Mesenchymal stem cell (in vitro differentiated cells and primary cell): ENCODE results near the gene RAD51B.

Experiments
- DNase-seq: peaks from one replicate; pipeline ENCODE4 v3.0.0-alpha.2; 2013
- H2AFZ ChIP-seq: one replicate; pipeline ENCODE4 v1.6.1; 2013; ENCODE audit warnings: low read depth, mild to moderate bottlenecking, control low read depth, inconsistent platforms, low read length, moderate library complexity
- H2AK5ac ChIP-seq: 2 replicates; pipeline ENCODE4 v1.6.1; 2013; ENCODE audit warnings: low read length, moderate library complexity, mild to moderate bottlenecking, inconsistent platforms; ENCODE audit not compliant: severe bottlenecking
- H2BK120ac ChIP-seq: one replicate; pipeline ENCODE4 v1.6.1; 2013; ENCODE audit warnings: low read depth, mild to moderate bottlenecking, inconsistent platforms, low read length, moderate library complexity
- H2BK12ac ChIP-seq, 2 experiments: one replicate each; pipeline ENCODE4 v1.6.1; 2013; ENCODE audit warnings: inconsistent platforms in 2 of 2, low read length in 2 of 2, mild to moderate bottlenecking in 2 of 2, moderate library complexity in 2 of 2, control low read depth in 1 of 2
- H2BK15ac ChIP-seq: one replicate; pipeline ENCODE4 v1.6.1; 2013; ENCODE audit warnings: mild to moderate bottlenecking, low read depth, inconsistent platforms; ENCODE audit not compliant: poor library complexity, severe bottlenecking
- H2BK5ac ChIP-seq: 2 replicates; pipeline ENCODE4 v1.6.1; 2013; ENCODE audit warnings: low read depth, mild to moderate bottlenecking, low read length, control low read depth, inconsistent platforms; ENCODE audit not compliant: poor library complexity, severe bottlenecking
- H3K14ac ChIP-seq, 2 experiments: one replicate each; pipeline ENCODE4 v1.6.1; 2013; ENCODE audit warnings: inconsistent platforms in 2 of 2, low read length in 2 of 2, control low read depth in 1 of 2, mild to moderate bottlenecking in 1 of 2, moderate library complexity in 1 of 2
- H3K18ac ChIP-seq, 2 experiments: one replicate each; pipeline ENCODE4 v1.6.1; 2013; ENCODE audit warnings: inconsistent platforms in 2 of 2, low read length in 2 of 2, control low read depth in 1 of 2, low read depth in 1 of 2, mild to moderate bottlenecking in 1 of 2
- H3K23ac ChIP-seq, 2 experiments: one replicate each; pipeline ENCODE4 v1.6.1; 2013; ENCODE audit warnings: inconsistent platforms in 2 of 2, low read length in 2 of 2, mild to moderate bottlenecking in 2 of 2, moderate library complexity in 2 of 2, control low read depth in 1 of 2
- H3K27ac ChIP-seq: 2 replicates; pipeline ENCODE4 v1.5.1; 2013; ENCODE audit warnings: mild to moderate bottlenecking, moderate library complexity, low read length, control low read depth, inconsistent platforms; ENCODE audit not compliant: poor library complexity, severe bottlenecking
- H3K27me3 ChIP-seq, 2 experiments: 2 replicates each; pipeline versions ENCODE4 v1.6.1 to v1.7.0; 2013; ENCODE audit warnings: low read length in 2 of 2, mild to moderate bottlenecking in 2 of 2, moderate library complexity in 2 of 2, control low read depth in 1 of 2, inconsistent platforms in 1 of 2; ENCODE audit not compliant: control insufficient read depth in 1 of 2, insufficient read depth in 1 of 2
- H3K36me3 ChIP-seq, 2 experiments: 2 replicates each; pipeline versions ENCODE4 v1.6.1 to v1.7.0; 2013; ENCODE audit warnings: low read length in 2 of 2, control low read depth in 1 of 2, inconsistent platforms in 1 of 2, low read depth in 1 of 2, mild to moderate bottlenecking in 1 of 2; ENCODE audit not compliant: insufficient read depth in 2 of 2, control insufficient read depth in 1 of 2
- H3K4ac ChIP-seq, 2 experiments: one replicate each; pipeline ENCODE4 v1.6.1; 2013; ENCODE audit warnings: inconsistent platforms in 2 of 2, low read length in 2 of 2, mild to moderate bottlenecking in 2 of 2, moderate library complexity in 2 of 2, control low read depth in 1 of 2, low read depth in 1 of 2
- H3K4me1 ChIP-seq: 2 replicates; pipeline ENCODE4 v1.6.1; 2013; ENCODE audit warnings: low read depth, low read length, control low read depth; ENCODE audit not compliant: control insufficient read depth, insufficient read depth
- H3K4me2 ChIP-seq: 2 replicates; pipeline ENCODE4 v1.6.1; 2013; ENCODE audit warnings: low read length, mild to moderate bottlenecking, inconsistent platforms; ENCODE audit not compliant: poor library complexity, severe bottlenecking
- H3K4me3 ChIP-seq, 2 experiments: 2 replicates each; pipeline versions ENCODE4 v1.5.1 to v1.7.0; 2013; ENCODE audit warnings: low read length in 2 of 2, mild to moderate bottlenecking in 2 of 2, control low read depth in 1 of 2, low read depth in 1 of 2; ENCODE audit not compliant: insufficient read depth in 1 of 2
- H3K79me1 ChIP-seq: replicated peaks from 2 replicates; pipeline ENCODE4 v1.6.1; 2013; ENCODE audit warnings: mild to moderate bottlenecking, control low read depth, low read length, inconsistent platforms; ENCODE audit not compliant: poor library complexity, severe bottlenecking
- H3K9ac ChIP-seq: 2 replicates; pipeline ENCODE4 v1.7.0; 2013; ENCODE audit warnings: mild to moderate bottlenecking, low read length, moderate library complexity
- H3K9me3 ChIP-seq: 2 replicates; pipeline ENCODE4 v1.7.0; 2013; ENCODE audit warnings: mild to moderate bottlenecking, low read length; ENCODE audit not compliant: control insufficient read depth
- H4K8ac ChIP-seq: one replicate; pipeline ENCODE4 v1.6.1; 2013; ENCODE audit warnings: inconsistent platforms, mild to moderate bottlenecking, low read length, moderate library complexity
- H4K91ac ChIP-seq: one replicate; pipeline ENCODE4 v1.6.1; 2013; ENCODE audit warnings: mild to moderate bottlenecking, low read length, inconsistent platforms
- WGBS: methylation state at CpG from one replicate; pipeline ENCODE4 v1.1.7; 2013; ENCODE audit warnings: mixed read lengths; 5-methylcytosine and 5-hydroxymethylcytosine counted together

RAD51B gene

GRCh38 chr14:68231898-68232297, 412.3 kb downstream of the RAD51B start:
- H3K18ac ChIP-seq = no peak overlapping the region
- no peak overlapping the region for H2BK15ac ChIP-seq
- H3K36me3 ChIP-seq = no peaks in the 10 kb centered on the region
- H3K23ac ChIP-seq = no peak overlapping the region
- H3K14ac ChIP-seq = no peak overlapping the region
- no peak overlapping the region for H2BK120ac ChIP-seq
- no peak overlapping the region for H2AK5ac ChIP-seq
- peaks cover 3% of the 10 kb centered on the region for H3K4me1 ChIP-seq
- H3K4me2 ChIP-seq = no peak overlapping the region
- H2BK12ac ChIP-seq = no peak overlapping the region
- H2BK5ac ChIP-seq = peak overlapping the region; percentile 47
- H4K8ac ChIP-seq = no peak overlapping the region
- WGBS = no CpG with 5 or more reads among the region's 1 CpG
- peak overlapping the region in 1 of 2 experiments; percentile 25 for H3K4me3 ChIP-seq
- H3K79me1 ChIP-seq = peaks cover 3% of the 10 kb centered on the region
- H3K4ac ChIP-seq = no peak overlapping the region
- no peak overlapping the region for H2AFZ ChIP-seq
- peak overlapping the region; percentile 73 for H3K9ac ChIP-seq
- no peak overlapping the region for H4K91ac ChIP-seq
- H3K27ac ChIP-seq = peak overlapping the region; percentile 89
- H3K9me3 ChIP-seq = no peaks in the 10 kb centered on the region
- no peaks in the 10 kb centered on the region for H3K27me3 ChIP-seq
- DNase-seq = peak; percentile 61

GRCh38 chr14:68232300-68233055, 412.9 kb downstream of the RAD51B start:
- Histone ChIP-seq H4K91ac (no peak overlapping the region), H2BK12ac (peak overlapping the region in 1 of 2 experiments; percentile 37)

GRCh38 chr14:68233101-68233784, 413.7 kb downstream of the RAD51B start:
- DNase-seq = no peak
- Histone ChIP-seq H4K91ac (no peak overlapping the region), H3K27ac (peak overlapping the region; percentile 84), H3K9me3 (no peaks in the 10 kb centered on the region), H3K4me2 (no peak overlapping the region), H3K4me3 (no peak overlapping the region), H3K79me1 (peaks cover 3% of the 10 kb centered on the region), H3K14ac (no peak overlapping the region), H3K18ac (no peak overlapping the region), H3K4ac (no peak overlapping the region), H2BK15ac (no peak overlapping the region), H4K8ac (no peak overlapping the region), H3K36me3 (no peaks in the 10 kb centered on the region), H3K9ac (peak overlapping the region; percentile 34), H2BK12ac (no peak overlapping the region), H2AFZ (no peak overlapping the region), H2BK5ac (peak overlapping the region; percentile 49), H3K23ac (no peak overlapping the region), H2BK120ac (no peak overlapping the region), H3K4me1 (peaks cover 3% of the 10 kb centered on the region), H3K27me3 (no peaks in the 10 kb centered on the region), H2AK5ac (peak overlapping the region; percentile 75)

More at GRCh38 chr14:68232300-68233055, 412.9 kb downstream of the RAD51B start:
- no peak overlapping the region for H3K14ac ChIP-seq
- peak; percentile 100 for DNase-seq
- peak overlapping the region; percentile 73 for H3K9ac ChIP-seq
- H3K36me3 ChIP-seq = no peaks in the 10 kb centered on the region
- H3K79me1 ChIP-seq = peaks cover 3% of the 10 kb centered on the region
- H3K18ac ChIP-seq = no peak overlapping the region
- H3K9me3 ChIP-seq = no peaks in the 10 kb centered on the region
- 55% methylated on average over 2 of the region's 2 CpGs for WGBS
- H2AFZ ChIP-seq = no peak overlapping the region
- no peak overlapping the region for H2BK15ac ChIP-seq
- H4K8ac ChIP-seq = no peak overlapping the region
- no peak overlapping the region for H3K4me2 ChIP-seq
- H3K27ac ChIP-seq = peak overlapping the region; percentile 89
- no peak overlapping the region for H3K4ac ChIP-seq
- peak overlapping the region; percentile 28 for H2AK5ac ChIP-seq
- H3K4me1 ChIP-seq = peaks cover 3% of the 10 kb centered on the region
- H2BK5ac ChIP-seq = peak overlapping the region; percentile 47
- H3K4me3 ChIP-seq = peak overlapping the region in 1 of 2 experiments; percentile 25
- H3K27me3 ChIP-seq = no peaks in the 10 kb centered on the region
- H3K23ac ChIP-seq = no peak overlapping the region
- no peak overlapping the region for H2BK120ac ChIP-seq
